Pancreas (tissue), 10 donors: ENCODE results near the gene ERF. TPM values are rescaled to one million over a fixed set of nuclear protein-coding genes. Genes with fewer than 3 reads are reported as not detected.

Source experiments
- ATAC-seq, 4 donors: fragments of 200-7000 bp; cut with Tn5 transposase; one replicate each; pipeline versions ENCODE4 v1.8.0 to v1.9.1; 2020; ENCODE audit warnings: mild to moderate bottlenecking in 4 of 4, moderate library complexity in 4 of 4
- DNase-seq, 6 donors: peaks; one replicate each; pipeline ENCODE4 v3.0.0-alpha.2; 2020
- FAIRE-seq: peaks from 2 replicates; lab custom pipeline; 2012; peaks lifted over from hg19 to GRCh38; lab: Jason Lieb, UNC
- H3K27ac ChIP-seq, 4 donors: fragments of 200-600 bp; sonication (generic); 1 replicate in 3 of 4; 2 replicates in 1 of 4; pipeline versions ENCODE4 v1.5.0 to v1.8.0; 2020
- H3K27me3 ChIP-seq, 4 donors: fragments of 200-600 bp; one replicate each; pipeline ENCODE4 v1.8.0; 2021
- H3K36me3 ChIP-seq, 3 donors: fragments of 200-600 bp; sonication (generic) in 1 of 3; one replicate each; pipeline versions ENCODE4 v1.5.0 to v1.8.0; 2020 to 2021
- H3K4me1 ChIP-seq, 3 donors: fragments of 200-600 bp; one replicate each; pipeline ENCODE4 v1.8.0; 2021
- H3K4me3 ChIP-seq, 4 donors: fragments of 200-600 bp; sonication (generic) in 2 of 4; one replicate each; pipeline versions ENCODE4 v1.5.0 to v1.8.0; 2020 to 2021
- H3K9me3 ChIP-seq, 4 donors: fragments of 200-600 bp; one replicate each; pipeline ENCODE4 v1.8.0; 2021
- CTCF ChIP-seq, 4 donors: fragments of 200-600 bp; sonication (generic) in 3 of 4; IDR thresholded peaks; one replicate each; pipeline versions ENCODE4 v1.5.0 to v1.8.0; 2021; ENCODE audit warnings: antibody characterized with exemption in 4 of 4
- WGBS, 2 donors: extraction: QIAGEN DNeasy Blood & Tissue Kit; methylation state at CpG; one replicate each; pipeline ENCODE4 v1.1.7; 2013; 5-methylcytosine and 5-hydroxymethylcytosine counted together
- intact Hi-C, 3 donors: fragments of 100-400 bp; cut with DNase I; formaldehyde crosslinking; loops; one replicate each; pipeline versions ENCODE4 v1.11.1 to v1.14.2; 2022
- polyA plus RNA-seq, 2 donors: library from polyadenylated mRNA; stranded (reverse); fragments of 200-250 nt; gene quantifications; one replicate each; pipeline ENCODE4 v1.2.3, GENCODE V29; 2013
- total RNA-seq, 6 donors: library from RNA; stranded (reverse); fragmentation: NEBNext Ultra II Directional in 4 of 6; extraction: Animal tissue kit (Norgen Biotek cat#: 25700) in 4 of 6; gene quantifications; one replicate each; pipeline versions ENCODE4 v1.2.1 to v1.2.4, GENCODE V29; 2021 to 2023
- donor health status: healthy with polysubstance abuse.
- donor health status: DM: no; HTN: no; CAD: no; lungs with moderate emphysema.
- donor health status: DM: no; HTN: no; CAD: no.
- donor health status: control.
- donor health status: control.
- donor health status: Bipolar disorder and iron deficiency.
- donor health status: DM: yes; HTN: yes; CAD: no.
- donor health status: DM: no; HTN: no; CAD: no.
- donor health status: DM: no; HTN: no; CAD: no.
- donor health status: DM: yes; HTN: yes; CAD: no.

ERF gene
- total and polyA plus RNA-seq, 8 donors, result 20.5 to 48.5 (median 22.9) TPM

- Histone ChIP-seq H3K4me3 (peak overlapping the region; percentile 88 to 97 (median 96)), H3K27ac (peak overlapping the region; percentile 92 to 97 (median 94)), H3K36me3 (peaks cover 0 to 9% (median 0%) of the 10 kb centered on the region in 3 donors), H3K4me1 (peaks cover 0 to 16% (median 0%) of the 10 kb centered on the region in 3 donors), H3K9me3 (no peaks in the 10 kb centered on the region), H3K27me3 (no peaks in the 10 kb centered on the region)
- DNase-seq, result peak; percentile 72 to 88 (median 81)
- intact Hi-C loops, result no loop called here
- ATAC-seq, result peak; percentile 39 to 63 (median 56)
- TF ChIP-seq CTCF (IDR thresholded peaks at IDR 0.05), result no peak
- 1% methylated on average over 53 to 69 of the region's 70 CpGs for WGBS, 2 donors
- no peak for FAIRE-seq
Measured at GRCh38 chr19:42254089-42254849, 659 bp downstream of the ERF start.

- intact Hi-C loops, result no loop called here
- Histone ChIP-seq H3K9me3 (no peaks in the 10 kb centered on the region), H3K36me3 (peaks cover 0 to 15% (median 7%) of the 10 kb centered on the region in 3 donors), H3K27ac (peak overlapping the region; percentile 92 to 97 (median 94)), H3K4me3 (peak overlapping the region; percentile 88 to 97 (median 96)), H3K27me3 (no peaks in the 10 kb centered on the region), H3K4me1 (peaks cover 0 to 16% (median 0%) of the 10 kb centered on the region in 3 donors)
- 1% methylated on average over 29 to 59 of the region's 71 CpGs for whole genome bisulfite sequencing, 2 donors
- DNase-seq (peak; percentile 61 to 88 (median 72)), ATAC-seq (peak; percentile 11 to 31 (median 25)), FAIRE-seq (no peak)
- no peak for TF ChIP-seq CTCF (IDR thresholded peaks at IDR 0.05)
Measured at GRCh38 chr19:42253245-42254088, 1.5 kb downstream of the ERF start.

GRCh38 chr19:42252365-42253244, 2.3 kb downstream of the ERF start:
- 12 to 13% methylated on average over 27 of the region's 27 CpGs for WGBS, 2 donors
- H3K36me3 ChIP-seq, result peaks cover 0 to 15% (median 9%) of the 10 kb centered on the region in 3 donors
- no peaks in the 10 kb centered on the region for H3K27me3 ChIP-seq
- H3K27ac ChIP-seq, result peak overlapping the region; percentile 92 to 97 (median 94)
- H3K4me1 ChIP-seq, result peaks cover 0 to 16% (median 0%) of the 10 kb centered on the region in 3 donors
- FAIRE-seq (no peak), ATAC-seq (peak in 1 of 4 donors; percentile 1), DNase-seq (peak in 4 of 6 donors; percentile 53 to 72 (median 62))
- H3K4me3 ChIP-seq, result peak overlapping the region; percentile 88 to 97 (median 96)
- H3K9me3 ChIP-seq, result no peaks in the 10 kb centered on the region
- TF ChIP-seq CTCF (IDR thresholded peaks at IDR 0.05), result no peak
- intact Hi-C loops, result no loop called here

DNA sequence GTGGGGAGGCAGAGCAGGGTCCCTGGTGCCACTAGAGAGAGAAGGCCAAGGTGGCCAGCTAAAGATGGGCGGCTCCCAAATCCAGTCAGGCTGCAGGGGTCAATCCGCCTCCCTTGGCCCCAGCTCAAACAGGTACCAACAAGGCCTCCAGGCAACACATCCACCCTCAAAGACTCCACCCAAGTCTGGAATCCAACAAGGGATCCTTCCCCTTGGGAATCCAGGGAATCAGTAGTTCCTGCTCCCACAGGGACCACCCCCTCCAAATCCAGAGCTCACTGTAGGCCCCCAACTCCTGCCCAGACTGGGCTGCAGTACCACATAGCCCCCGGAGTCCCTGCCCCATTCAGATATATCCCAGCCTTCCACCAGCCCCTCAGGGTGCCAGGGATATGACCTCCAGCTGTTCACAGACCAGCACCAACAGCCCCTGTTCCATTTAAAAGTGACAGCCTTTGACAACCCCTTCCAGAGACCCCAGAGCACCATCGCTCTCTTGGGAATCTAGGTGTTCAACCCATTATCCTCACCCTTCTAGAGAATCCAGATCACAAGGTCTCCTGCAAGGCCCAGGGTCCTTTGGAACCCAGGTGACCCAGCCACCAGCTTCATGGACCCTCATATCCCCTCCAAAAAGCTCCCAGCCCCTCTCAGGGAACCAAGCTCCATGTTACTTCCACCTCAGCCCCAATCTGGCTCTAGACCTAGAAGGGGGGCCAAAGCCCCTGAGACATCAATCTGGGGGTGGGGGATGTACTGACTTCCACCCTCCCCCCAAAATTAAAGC, 3.2 kb downstream of the ERF start:
- peak overlapping the region in 1 of 4 donors; percentile 96 for H3K4me3 ChIP-seq
- H3K36me3 ChIP-seq, result peaks cover 0 to 15% (median 9%) of the 10 kb centered on the region in 3 donors
- DNase-seq, result no peak
- no peak for TF ChIP-seq CTCF (IDR thresholded peaks at IDR 0.05)
- H3K9me3 ChIP-seq, result no peaks in the 10 kb centered on the region
- intact Hi-C loops, result no loop called here
- ATAC-seq, result no peak
- no peak for FAIRE-seq
- H3K4me1 ChIP-seq, result peaks cover 0 to 16% (median 0%) of the 10 kb centered on the region in 3 donors
- peak overlapping the region; percentile 42 to 97 (median 94) for H3K27ac ChIP-seq
- WGBS, 2 donors, result 71 to 80% methylated on average over 4 of the region's 4 CpGs
- H3K27me3 ChIP-seq, result no peaks in the 10 kb centered on the region
